Neuronal stem cell (in vitro differentiated cells): ENCODE results near the gene KLRK1.

ENCODE experiments used
- DNase-seq: peaks from one replicate; pipeline ENCODE4 v3.0.0-alpha.2; 2013; ENCODE audit warnings: low spot score
- H2AFZ ChIP-seq: one replicate; pipeline ENCODE4 v1.6.1; 2013; ENCODE audit warnings: mild to moderate bottlenecking, low read length, inconsistent platforms
- H2AK5ac ChIP-seq: 2 replicates; pipeline ENCODE4 v1.6.1; 2013; ENCODE audit warnings: low read depth, mild to moderate bottlenecking, inconsistent platforms, low read length, moderate library complexity, mixed read lengths
- H2BK120ac ChIP-seq: 2 replicates; pipeline ENCODE4 v1.6.1; 2013; ENCODE audit warnings: low read depth, mild to moderate bottlenecking, inconsistent platforms, low read length, moderate library complexity, mixed read lengths
- H2BK12ac ChIP-seq: one replicate; pipeline ENCODE4 v1.6.1; 2013; ENCODE audit warnings: low read length, inconsistent platforms
- H2BK15ac ChIP-seq: 2 replicates; pipeline ENCODE4 v1.6.1; 2013; ENCODE audit warnings: mild to moderate bottlenecking, low read length, inconsistent platforms, mixed read lengths
- H2BK5ac ChIP-seq: one replicate; pipeline ENCODE4 v1.6.1; 2013; ENCODE audit warnings: inconsistent platforms, mild to moderate bottlenecking, low read length, moderate library complexity
- H3K14ac ChIP-seq: one replicate; pipeline ENCODE4 v1.6.1; 2013; ENCODE audit warnings: low read length, inconsistent platforms
- H3K18ac ChIP-seq: 2 replicates; pipeline ENCODE4 v1.6.1; 2013; ENCODE audit warnings: low read length, inconsistent platforms
- H3K23ac ChIP-seq: 2 replicates; pipeline ENCODE4 v1.6.1; 2013; ENCODE audit warnings: low read depth, mild to moderate bottlenecking, mixed read lengths, low read length, inconsistent platforms; ENCODE audit not compliant: poor library complexity
- H3K27ac ChIP-seq: replicated peaks from 3 replicates; pipeline ENCODE4 v1.5.1; 2013; ENCODE audit warnings: low read length, inconsistent platforms
- H3K27me3 ChIP-seq, 3 experiments: 2 replicates each; pipeline ENCODE4 v1.6.1; 2013; ENCODE audit warnings: low read length in 3 of 3, mild to moderate bottlenecking in 2 of 3, inconsistent platforms in 1 of 3, low read depth in 1 of 3, mixed read lengths in 1 of 3, moderate library complexity in 1 of 3; ENCODE audit not compliant: control insufficient read depth in 3 of 3, insufficient read depth in 3 of 3
- H3K36me3 ChIP-seq, 2 donors: replicated peaks in 1 of 2; 2 replicates each; pipeline ENCODE4 v1.6.1; 2013; ENCODE audit warnings: low read length in 2 of 2; ENCODE audit not compliant: control insufficient read depth in 2 of 2, insufficient read depth in 2 of 2
- H3K4ac ChIP-seq: 2 replicates; pipeline ENCODE4 v1.6.1; 2013; ENCODE audit warnings: inconsistent platforms, mild to moderate bottlenecking, low read length, moderate library complexity
- H3K4me1 ChIP-seq, 2 donors: 1 replicate in 1 of 2; 2 replicates in 1 of 2; pipeline ENCODE4 v1.6.1; 2013; ENCODE audit warnings: low read length in 2 of 2, low read depth in 1 of 2; ENCODE audit not compliant: control insufficient read depth in 2 of 2, insufficient read depth in 1 of 2
- H3K4me2 ChIP-seq: one replicate; pipeline ENCODE4 v1.6.1; 2013; ENCODE audit warnings: mild to moderate bottlenecking, low read length, inconsistent platforms; ENCODE audit not compliant: insufficient read depth, poor library complexity, severe bottlenecking
- H3K4me3 ChIP-seq, 2 donors: 2 replicates each; pipeline ENCODE4 v1.5.1; 2013; ENCODE audit warnings: low read length in 2 of 2, mild to moderate bottlenecking in 2 of 2, inconsistent platforms in 1 of 2, moderate library complexity in 1 of 2
- H3K79me1 ChIP-seq: one replicate; pipeline ENCODE4 v1.6.1; 2013; ENCODE audit warnings: low read depth, mild to moderate bottlenecking, inconsistent platforms, low read length, moderate library complexity
- H3K9ac ChIP-seq: one replicate; pipeline ENCODE4 v1.6.1; 2013; ENCODE audit warnings: mild to moderate bottlenecking, low read depth, low read length, inconsistent platforms; ENCODE audit not compliant: poor library complexity
- H3K9me3 ChIP-seq, 2 donors: replicated peaks in 1 of 2; 2 replicates each; pipeline versions ENCODE3 to v1.6.1; 2013; ENCODE audit warnings: low read length in 2 of 2, mild to moderate bottlenecking in 2 of 2, inconsistent platforms in 1 of 2, low read depth in 1 of 2, mixed read lengths in 1 of 2, moderate library complexity in 1 of 2; ENCODE audit not compliant: control insufficient read depth in 2 of 2, insufficient read depth in 1 of 2
- H4K8ac ChIP-seq: one replicate; pipeline ENCODE4 v1.6.1; 2013; ENCODE audit warnings: low read depth, mild to moderate bottlenecking, inconsistent platforms, low read length, moderate library complexity
- H4K91ac ChIP-seq: one replicate; pipeline ENCODE4 v1.6.1; 2013; ENCODE audit warnings: low read length, low read depth, mild to moderate bottlenecking, inconsistent platforms; ENCODE audit not compliant: poor library complexity
- WGBS, 2 donors: extraction: QIAGEN DNeasy Blood & Tissue Kit; methylation state at CpG; one replicate each; pipeline ENCODE4 v1.1.7; 2013; ENCODE audit warnings: missing lambda C conversion rate in 2 of 2, mixed read lengths in 1 of 2; ENCODE audit not compliant: insufficient read length in 2 of 2, insufficient replicate concordance in 1 of 2; ENCODE audit errors: extremely low coverage in 2 of 2; 5-methylcytosine and 5-hydroxymethylcytosine counted together

KLRK1 gene

GRCh38 chr12:10386857-10387256, 3.0 kb downstream of the KLRK1 start:
- no peak overlapping the region for H3K4me3 ChIP-seq
- no peak overlapping the region for H4K8ac ChIP-seq
- no peak overlapping the region for H3K4ac ChIP-seq
- H3K4me2 ChIP-seq: no peak overlapping the region
- no CpG with 5 or more reads among the region's 1 CpG for WGBS, 2 donors
- no peak for DNase-seq
- H2BK15ac ChIP-seq: no peak overlapping the region
- H3K14ac ChIP-seq: no peak overlapping the region
- H3K4me1 ChIP-seq: no peaks in the 10 kb centered on the region
- H2AFZ ChIP-seq: no peak overlapping the region
- H2BK120ac ChIP-seq: no peak overlapping the region
- no peaks in the 10 kb centered on the region for H3K27me3 ChIP-seq
- no peaks in the 10 kb centered on the region for H3K9me3 ChIP-seq
- H3K18ac ChIP-seq: no peak overlapping the region
- no peak overlapping the region for H4K91ac ChIP-seq
- no peak overlapping the region for H2BK12ac ChIP-seq
- H3K9ac ChIP-seq: no peak overlapping the region
- no peak overlapping the region for H3K23ac ChIP-seq
- H2AK5ac ChIP-seq: no peak overlapping the region
- no peaks in the 10 kb centered on the region for H3K79me1 ChIP-seq
- H2BK5ac ChIP-seq: no peak overlapping the region
- H3K27ac ChIP-seq: no peak overlapping the region
- no peaks in the 10 kb centered on the region for H3K36me3 ChIP-seq

DNA sequence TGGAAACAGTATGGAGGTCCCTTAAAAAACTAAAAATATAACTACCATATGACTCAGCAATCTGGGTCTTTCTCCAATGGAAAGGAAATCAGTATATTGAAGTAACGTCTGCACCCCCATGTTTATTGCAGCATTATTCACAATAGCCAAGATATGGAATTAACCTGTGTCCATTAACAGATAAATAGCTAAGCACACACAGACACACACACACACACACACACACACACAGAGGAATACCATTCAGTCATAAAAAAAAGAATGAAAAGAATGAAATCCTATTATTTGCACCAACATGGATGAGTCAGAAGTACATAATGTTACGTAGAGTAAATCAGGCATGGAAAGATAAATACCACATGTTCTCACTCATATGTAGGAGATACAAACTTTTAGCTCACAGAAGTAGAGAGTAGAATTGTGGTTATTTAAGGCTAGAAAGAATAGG, 4.7 kb downstream of the KLRK1 start:
- no peak overlapping the region for H3K9ac ChIP-seq
- H3K36me3 ChIP-seq: no peaks in the 10 kb centered on the region
- no peak overlapping the region for H3K4ac ChIP-seq
- no peak overlapping the region for H2AFZ ChIP-seq
- WGBS, 2 donors: no CpG with 5 or more reads among the region's 2 CpGs
- no peaks in the 10 kb centered on the region for H3K79me1 ChIP-seq
- H3K4me2 ChIP-seq: no peak overlapping the region
- no peak overlapping the region for H3K4me3 ChIP-seq
- H2BK120ac ChIP-seq: no peak overlapping the region
- no peak overlapping the region for H2BK5ac ChIP-seq
- H3K23ac ChIP-seq: no peak overlapping the region
- no peak overlapping the region for H4K8ac ChIP-seq
- no peak overlapping the region for H2BK15ac ChIP-seq
- no peaks in the 10 kb centered on the region for H3K27me3 ChIP-seq
- no peak overlapping the region for H2BK12ac ChIP-seq
- DNase-seq: no peak
- H3K18ac ChIP-seq: no peak overlapping the region
- H2AK5ac ChIP-seq: no peak overlapping the region
- H3K27ac ChIP-seq: no peak overlapping the region
- H3K4me1 ChIP-seq: no peaks in the 10 kb centered on the region
- H4K91ac ChIP-seq: no peak overlapping the region
- no peak overlapping the region for H3K14ac ChIP-seq
- H3K9me3 ChIP-seq: no peaks in the 10 kb centered on the region

DNA sequence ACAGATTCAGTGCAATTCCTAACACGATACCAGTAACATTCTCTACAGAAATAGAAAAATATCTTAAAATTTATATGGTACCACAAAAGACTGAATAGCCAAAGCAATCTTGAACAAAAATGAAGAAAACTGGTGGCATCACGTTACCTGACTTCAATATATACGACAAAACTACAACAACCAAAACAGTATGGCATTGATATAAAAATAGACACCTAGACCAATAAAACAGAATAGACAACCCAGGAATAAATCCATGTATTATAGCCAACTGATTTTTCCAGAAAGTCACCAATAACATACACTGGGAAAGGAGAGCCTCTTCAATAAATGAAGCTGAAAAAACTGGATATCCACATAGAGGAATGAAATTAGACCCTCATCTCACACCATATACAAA, 5.7 kb downstream of the KLRK1 start:
- Histone ChIP-seq H3K9me3 (no peaks in the 10 kb centered on the region), H3K18ac (no peak overlapping the region), H2BK120ac (no peak overlapping the region), H3K27ac (no peak overlapping the region), H3K23ac (no peak overlapping the region), H2BK12ac (no peak overlapping the region), H3K27me3 (no peaks in the 10 kb centered on the region), H3K4me3 (no peak overlapping the region), H3K9ac (no peak overlapping the region), H3K4me1 (no peaks in the 10 kb centered on the region), H2BK15ac (no peak overlapping the region), H2AK5ac (no peak overlapping the region), H4K8ac (no peak overlapping the region), H3K4ac (no peak overlapping the region), H2BK5ac (no peak overlapping the region), H3K4me2 (no peak overlapping the region), H4K91ac (no peak overlapping the region), H3K36me3 (no peaks in the 10 kb centered on the region), H3K14ac (no peak overlapping the region), H3K79me1 (no peaks in the 10 kb centered on the region), H2AFZ (no peak overlapping the region)
- no CpG with 5 or more reads among the region's 3 CpGs for WGBS, 2 donors
- DNase-seq: no peak

DNA sequence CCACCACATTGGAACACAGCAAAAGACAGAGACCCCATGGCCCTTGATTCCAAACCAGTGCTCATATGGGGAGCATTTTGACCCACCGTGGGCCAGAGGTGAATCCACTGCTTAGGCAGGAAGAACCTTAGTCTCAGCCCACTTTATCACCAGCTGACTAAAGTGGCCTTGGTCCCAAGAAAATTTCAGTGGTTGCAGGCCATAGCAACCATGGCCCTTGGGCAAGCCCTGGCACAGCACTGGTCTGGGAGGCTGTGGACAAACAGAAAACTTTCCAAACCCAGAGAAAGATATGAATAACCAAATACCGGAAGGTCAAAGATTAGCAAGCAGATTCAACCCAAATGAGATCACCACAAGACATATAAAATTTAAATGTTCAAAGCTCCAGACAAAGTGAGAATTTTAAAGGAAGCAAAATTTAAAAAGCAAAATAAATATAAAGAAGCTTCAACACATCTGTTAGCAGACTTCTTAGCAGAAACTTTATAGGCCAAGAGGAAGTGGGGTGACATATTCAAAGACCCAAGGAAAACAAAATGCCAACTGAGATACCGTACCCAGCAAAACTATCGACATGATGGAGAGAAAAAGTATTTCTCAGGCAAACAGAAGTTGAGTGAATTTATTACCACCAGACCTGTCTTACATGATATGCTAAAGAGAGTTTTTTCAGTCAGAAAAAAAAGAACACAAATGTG, 7.8 kb downstream of the KLRK1 start:
- no peak overlapping the region for H4K8ac ChIP-seq
- no peak for DNase-seq
- H3K4me2 ChIP-seq: no peak overlapping the region
- H3K27ac ChIP-seq: no peak overlapping the region
- no peak overlapping the region for H2BK15ac ChIP-seq
- no peak overlapping the region for H3K14ac ChIP-seq
- no peaks in the 10 kb centered on the region for H3K27me3 ChIP-seq
- no peak overlapping the region for H2BK120ac ChIP-seq
- no peak overlapping the region for H3K23ac ChIP-seq
- H3K4me1 ChIP-seq: no peaks in the 10 kb centered on the region
- no peaks in the 10 kb centered on the region for H3K9me3 ChIP-seq
- H3K4me3 ChIP-seq: no peak overlapping the region
- no peak overlapping the region for H3K18ac ChIP-seq
- WGBS, 2 donors: no CpG with 5 or more reads among the region's 4 CpGs
- no peaks in the 10 kb centered on the region for H3K36me3 ChIP-seq
- no peaks in the 10 kb centered on the region for H3K79me1 ChIP-seq
- H2BK12ac ChIP-seq: no peak overlapping the region
- H4K91ac ChIP-seq: no peak overlapping the region
- no peak overlapping the region for H3K4ac ChIP-seq
- no peak overlapping the region for H2AK5ac ChIP-seq
- H3K9ac ChIP-seq: no peak overlapping the region
- H2BK5ac ChIP-seq: no peak overlapping the region
- no peak overlapping the region for H2AFZ ChIP-seq
